ENCODE data around the gene ZKSCAN8.

DNA sequence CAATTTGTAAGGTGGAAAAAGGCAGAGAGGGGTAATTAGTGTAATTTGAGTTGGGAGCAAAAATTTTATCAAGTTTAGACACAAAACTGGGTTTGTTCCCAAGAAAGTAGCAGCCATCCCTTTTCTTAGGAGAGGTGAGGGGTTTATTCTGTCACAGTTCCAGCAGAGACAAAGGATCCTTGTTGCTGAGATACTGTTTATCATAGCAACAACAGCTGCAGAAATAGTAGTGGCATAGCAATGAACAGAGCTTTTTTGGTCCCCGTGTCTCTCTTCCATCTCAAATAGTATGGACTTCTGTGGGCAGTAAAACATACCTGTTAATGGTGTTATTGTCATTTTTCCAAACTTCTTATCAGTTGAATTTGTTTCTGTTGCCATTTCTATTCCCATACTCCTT, 23.9 kb downstream of the ZKSCAN8 start:
- TF ChIP-seq, protein P1, sequence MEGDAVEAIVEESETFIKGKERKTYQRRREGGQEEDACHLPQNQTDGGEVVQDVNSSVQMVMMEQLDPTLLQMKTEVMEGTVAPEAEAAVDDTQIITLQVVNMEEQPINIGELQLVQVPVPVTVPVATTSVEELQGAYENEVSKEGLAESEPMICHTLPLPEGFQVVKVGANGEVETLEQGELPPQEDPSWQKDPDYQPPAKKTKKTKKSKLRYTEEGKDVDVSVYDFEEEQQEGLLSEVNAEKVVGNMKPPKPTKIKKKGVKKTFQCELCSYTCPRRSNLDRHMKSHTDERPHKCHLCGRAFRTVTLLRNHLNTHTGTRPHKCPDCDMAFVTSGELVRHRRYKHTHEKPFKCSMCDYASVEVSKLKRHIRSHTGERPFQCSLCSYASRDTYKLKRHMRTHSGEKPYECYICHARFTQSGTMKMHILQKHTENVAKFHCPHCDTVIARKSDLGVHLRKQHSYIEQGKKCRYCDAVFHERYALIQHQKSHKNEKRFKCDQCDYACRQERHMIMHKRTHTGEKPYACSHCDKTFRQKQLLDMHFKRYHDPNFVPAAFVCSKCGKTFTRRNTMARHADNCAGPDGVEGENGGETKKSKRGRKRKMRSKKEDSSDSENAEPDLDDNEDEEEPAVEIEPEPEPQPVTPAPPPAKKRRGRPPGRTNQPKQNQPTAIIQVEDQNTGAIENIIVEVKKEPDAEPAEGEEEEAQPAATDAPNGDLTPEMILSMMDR (IDR thresholded peaks at IDR 0.05): no peak
- TF ChIP-seq EP300 (IDR thresholded peaks at IDR 0.05) (no peak), POLR2A (IDR thresholded peaks at IDR 0.05) (no peak)

Measured in tibial nerve (tissue), 4 donors.